Peyer's patch (tissue), 4 donors: ENCODE data around the gene CDIP1. TPM values are rescaled to one million over a fixed set of nuclear protein-coding genes. Genes with fewer than 3 reads are reported as not detected.

Source experiments
- DNase-seq, 3 donors: peaks; one replicate each; pipeline ENCODE4 v3.0.0-alpha.2; 2017 to 2019
- H3K27ac ChIP-seq, 4 donors: fragments of 200-600 bp; sonication (generic); one replicate each; pipeline ENCODE4 v1.5.1; 2016 to 2019
- H3K27me3 ChIP-seq, 2 donors: fragments of 200-600 bp; sonication (generic); one replicate each; pipeline ENCODE4 v1.5.1; 2019
- H3K36me3 ChIP-seq, 3 donors: fragments of 200-600 bp; sonication (generic); one replicate each; pipeline ENCODE4 v1.5.1; 2016 to 2019
- H3K4me1 ChIP-seq, 4 donors: fragments of 200-600 bp; sonication (generic); one replicate each; pipeline ENCODE4 v1.5.1; 2016 to 2019
- H3K4me3 ChIP-seq, 4 donors: fragments of 200-600 bp; sonication (generic); 1 replicate in 3 of 4; 2 replicates in 1 of 4; pipeline ENCODE4 v1.5.1; 2016 to 2019; ENCODE audit warnings: mild to moderate bottlenecking in 1 of 4
- H3K9me3 ChIP-seq, 4 donors: fragments of 200-600 bp; sonication (generic); one replicate each; pipeline ENCODE4 v1.5.1; 2016 to 2019; ENCODE audit warnings: mild to moderate bottlenecking in 1 of 4
- CTCF ChIP-seq, 6 experiments: fragments of 450-650 bp in 4 of 6; fragments of 200-600 bp in 2 of 6; sonication (generic) in 1 of 6; IDR thresholded peaks; one replicate each; pipeline ENCODE4 v1.5.1; 2017 to 2019; ENCODE audit warnings: antibody characterized with exemption in 6 of 6, mild to moderate bottlenecking in 3 of 6, moderate library complexity in 1 of 6
- POLR2A ChIP-seq, 2 donors: fragments of 450-650 bp; IDR thresholded peaks; one replicate each; pipeline ENCODE4 v1.5.1; 2017; ENCODE audit warnings: antibody characterized with exemption in 2 of 2, mild to moderate bottlenecking in 2 of 2, moderate library complexity in 2 of 2
- total RNA-seq, 4 donors: library from RNA; depleted of rRNA; stranded (reverse); fragments of >200 nt; gene quantifications; one replicate each; pipeline ENCODE4 v1.1.0, GENCODE V29; 2016

Gene CDIP1
- 10 to 100 TPM; 21.5 to 45.0 (median 39.0) TPM for total RNA-seq

GRCh38 chr16:4538350-4539235 is at the start of gene CDIP1:
TSS of gene CDIP1 (minus strand) at chr16:4538773. CDS start at chr16:4514130, 24,643 bp downstream.
- H3K36me3 ChIP-seq, result no peaks in the 10 kb centered on the region
- TF ChIP-seq CTCF (IDR thresholded peaks at IDR 0.05) (peak in 3 of 6 experiments; percentile 31 to 43 (median 38)), POLR2A (IDR thresholded peaks at IDR 0.05) (peak; percentile 95 to 98)
- peak within 1 kb of the TSS; percentile 84 to 95 (median 93) for H3K27ac ChIP-seq
- H3K9me3 ChIP-seq, result peaks cover 0 to 6% (median 0%) of the 10 kb centered on the region in 4 donors
- H3K4me3 ChIP-seq, result peak within 1 kb of the TSS; percentile 79 to 90 (median 84)
- H3K4me1 ChIP-seq, result peaks cover 0 to 9% (median 3%) of the 10 kb centered on the region in 4 donors
- peak; percentile 98 to 99 (median 99) for DNase-seq
- no peaks in the 10 kb centered on the region for H3K27me3 ChIP-seq

GRCh38 chr16:4586291-4586690 is 47.7 kb upstream of the CDIP1 start:
- H3K9me3 ChIP-seq, result no peaks in the 10 kb centered on the region
- TF ChIP-seq CTCF (IDR thresholded peaks at IDR 0.05) (no peak), POLR2A (IDR thresholded peaks at IDR 0.05) (no peak)
- no peak for DNase-seq

GRCh38 chr16:4583906-4584305 is 45.3 kb upstream of the CDIP1 start:
- DNase-seq, result no peak
- Histone ChIP-seq H3K9me3 (no peaks in the 10 kb centered on the region), H3K36me3 (no peaks in the 10 kb centered on the region), H3K4me1 (no peaks in the 10 kb centered on the region), H3K27me3 (no peaks in the 10 kb centered on the region), H3K4me3 (no peak overlapping the region), H3K27ac (no peak overlapping the region)
- TF ChIP-seq POLR2A (IDR thresholded peaks at IDR 0.05) (no peak), CTCF (IDR thresholded peaks at IDR 0.05) (no peak)

More at GRCh38 chr16:4586291-4586690, 47.7 kb upstream of the CDIP1 start:
- no peaks in the 10 kb centered on the region for H3K36me3 ChIP-seq
- H3K27ac ChIP-seq, result no peak overlapping the region
- H3K4me1 ChIP-seq, result no peaks in the 10 kb centered on the region
- H3K27me3 ChIP-seq, result no peaks in the 10 kb centered on the region
- H3K4me3 ChIP-seq, result no peak overlapping the region

GRCh38 chr16:4580250-4580649 is 41.7 kb upstream of the CDIP1 start:
- no peak for DNase-seq
- Histone ChIP-seq H3K36me3 (no peaks in the 10 kb centered on the region), H3K4me3 (no peak overlapping the region), H3K27me3 (no peaks in the 10 kb centered on the region), H3K9me3 (no peaks in the 10 kb centered on the region), H3K4me1 (no peaks in the 10 kb centered on the region), H3K27ac (no peak overlapping the region)
- TF ChIP-seq POLR2A (IDR thresholded peaks at IDR 0.05) (no peak), CTCF (IDR thresholded peaks at IDR 0.05) (no peak)

GRCh38 chr16:4578961-4579530 is 40.5 kb upstream of the CDIP1 start:
- Histone ChIP-seq H3K4me1 (no peaks in the 10 kb centered on the region), H3K27ac (no peak overlapping the region), H3K36me3 (no peaks in the 10 kb centered on the region), H3K4me3 (no peak overlapping the region), H3K9me3 (no peaks in the 10 kb centered on the region), H3K27me3 (no peaks in the 10 kb centered on the region)
- no peak for TF ChIP-seq POLR2A (IDR thresholded peaks at IDR 0.05)
- TF ChIP-seq CTCF (IDR thresholded peaks at IDR 0.05), result no peak
- DNase-seq, result no peak
